ENCODE results near the gene PRR18.

GRCh38 chr6:166274739-166275370 lies 33.3 kb downstream of the PRR18 start:
- TF ChIP-seq, protein P1, sequence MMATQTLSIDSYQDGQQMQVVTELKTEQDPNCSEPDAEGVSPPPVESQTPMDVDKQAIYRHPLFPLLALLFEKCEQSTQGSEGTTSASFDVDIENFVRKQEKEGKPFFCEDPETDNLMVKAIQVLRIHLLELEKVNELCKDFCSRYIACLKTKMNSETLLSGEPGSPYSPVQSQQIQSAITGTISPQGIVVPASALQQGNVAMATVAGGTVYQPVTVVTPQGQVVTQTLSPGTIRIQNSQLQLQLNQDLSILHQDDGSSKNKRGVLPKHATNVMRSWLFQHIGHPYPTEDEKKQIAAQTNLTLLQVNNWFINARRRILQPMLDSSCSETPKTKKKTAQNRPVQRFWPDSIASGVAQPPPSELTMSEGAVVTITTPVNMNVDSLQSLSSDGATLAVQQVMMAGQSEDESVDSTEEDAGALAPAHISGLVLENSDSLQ (IDR thresholded peaks at IDR 0.05): no peak
- no peak for TF ChIP-seq FOXK2 (IDR thresholded peaks at IDR 0.05)
- no peak for TF ChIP-seq BHLHE40 (IDR thresholded peaks at IDR 0.05; ENCODE audit: borderline replicate concordance)
- TF ChIP-seq L3MBTL2 (conservative IDR thresholded peaks at IDR 0.05): no peak
- no peak for TF ChIP-seq TARDBP (IDR thresholded peaks at IDR 0.05)
- TF ChIP-seq ELF4 (IDR thresholded peaks at IDR 0.05): no peak
- no peak for TF ChIP-seq SP1 (IDR thresholded peaks at IDR 0.05)
- TF ChIP-seq FOXM1 (IDR thresholded peaks at IDR 0.05; ENCODE audit: borderline replicate concordance): no peak
- TF ChIP-seq SUZ12 (IDR thresholded peaks at IDR 0.05): no peak
- no peak for TF ChIP-seq ARNT (IDR thresholded peaks at IDR 0.05)
- no peak for TF ChIP-seq NFRKB (IDR thresholded peaks at IDR 0.05)
